Upper lobe of left lung (tissue), 6 donors: Measurements from ENCODE around the gene SYNPO2. TPM values are rescaled to one million over a fixed set of nuclear protein-coding genes. Genes with fewer than 3 reads are reported as not detected.
"Not testable (repeated sequence)": the region's sequence is repeated elsewhere in the genome, so short reads cannot be mapped to it uniquely, and the experiment has no call there.

Experiments used
- ATAC-seq, 2 donors: fragments of 200-7000 bp; cut with Tn5 transposase; one replicate each; pipeline ENCODE4 v1.9.1; 2022; ENCODE audit warnings: mild to moderate bottlenecking in 2 of 2, moderate library complexity in 2 of 2; ENCODE audit not compliant: low FRiP score in 2 of 2
- DNase-seq, 2 donors: peaks; one replicate each; pipeline ENCODE4 v3.0.0-alpha.2; 2019 to 2020
- H3K27ac ChIP-seq, 4 donors: fragments of 200-600 bp; sonication (generic); one replicate each; pipeline ENCODE4 v1.5.1; 2016 to 2019
- H3K27me3 ChIP-seq, 4 donors: fragments of 200-600 bp; sonication (generic); one replicate each; pipeline ENCODE4 v1.5.1; 2017 to 2019
- H3K36me3 ChIP-seq, 4 donors: fragments of 200-600 bp; sonication (generic); one replicate each; pipeline ENCODE4 v1.5.1; 2016 to 2019
- H3K4me1 ChIP-seq, 4 donors: fragments of 200-600 bp; sonication (generic); one replicate each; pipeline ENCODE4 v1.5.1; 2018 to 2019
- H3K4me3 ChIP-seq, 4 donors: fragments of 200-600 bp; sonication (generic); one replicate each; pipeline ENCODE4 v1.5.1; 2017 to 2019; ENCODE audit warnings: mild to moderate bottlenecking in 2 of 4, moderate library complexity in 1 of 4
- H3K9me3 ChIP-seq, 4 donors: fragments of 200-600 bp; sonication (generic); one replicate each; pipeline ENCODE4 v1.5.1; 2018 to 2019
- EP300 ChIP-seq, 4 donors: sonication (generic); formaldehyde crosslinking; IDR thresholded peaks; one replicate each; pipeline ENCODE4 v1.5.1; 2017; ENCODE audit warnings: antibody characterized with exemption in 4 of 4, control low read depth in 2 of 4
- POLR2A ChIP-seq, 4 donors: fragments of 450-650 bp; IDR thresholded peaks; one replicate each; pipeline ENCODE4 v1.5.1; 2016 to 2017; ENCODE audit warnings: antibody characterized with exemption in 4 of 4, mild to moderate bottlenecking in 2 of 4
- POLR2AphosphoS5 ChIP-seq, 2 donors: sonication (generic); formaldehyde crosslinking; IDR thresholded peaks; one replicate each; pipeline ENCODE4 v1.5.1; 2017; ENCODE audit warnings: antibody characterized with exemption in 2 of 2
- WGBS, 2 donors: methylation state at CpG; one replicate each; pipeline ENCODE4 v1.1.5; 2017 to 2018; 5-methylcytosine and 5-hydroxymethylcytosine counted together
- total RNA-seq, 6 donors: library from RNA; depleted of rRNA in 4 of 6; stranded (reverse); fragments of >200 nt in 4 of 6; gene quantifications; one replicate each; pipeline versions ENCODE4 v1.1.0 to v1.2.1, GENCODE V29; 2016 to 2021
- TF ChIP-seq, protein P1 (sequence below), 6 experiments: fragments of 450-650 bp in 4 of 6; fragments of 200-600 bp in 2 of 6; sonication (generic) in 2 of 6; IDR thresholded peaks; one replicate each; pipeline ENCODE4 v1.5.1; 2016 to 2019; ENCODE audit warnings: antibody characterized with exemption in 6 of 6
- donor health status: DM: no; HTN: no; CAD: no; lungs with moderate emphysema.
- donor health status: DM: no; HTN: yes; CAD: no; lungs with severe emphysema.

SYNPO2 gene
- total RNA-seq, 6 donors from 2014 or later: 7.9 to 56.3 (median 17.0) TPM

DNA sequence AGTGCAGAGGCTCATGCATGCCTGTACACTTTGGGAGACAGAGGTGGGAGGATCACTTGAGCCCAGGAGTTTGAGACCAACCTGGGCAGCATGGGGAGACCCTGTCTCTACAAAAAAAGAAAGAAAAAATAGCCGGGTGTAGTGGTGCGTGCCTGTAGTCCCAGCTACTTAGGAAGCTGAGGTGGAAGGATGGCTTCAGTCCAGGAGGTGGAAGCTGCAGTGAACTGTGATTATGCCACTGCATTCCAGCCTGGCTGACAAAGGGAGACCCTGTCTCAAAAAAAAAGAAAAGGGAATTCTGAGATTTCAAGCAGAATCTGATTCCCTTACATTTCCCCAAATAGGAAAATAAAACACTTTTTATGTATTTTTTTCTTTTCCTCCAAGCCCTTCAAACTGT lies 83.5 kb downstream of the SYNPO2 start:
- 58 to 60% methylated on average over 2 of the region's 2 CpGs for WGBS, 2 donors
- Histone ChIP-seq H3K36me3 (no peaks in the 10 kb centered on the region), H3K27me3 (no peaks in the 10 kb centered on the region), H3K4me1 (peaks cover 19 to 22% (median 21%) of the 10 kb centered on the region in 4 donors), H3K27ac (peak overlapping the region in 1 of 4 donors; percentile 2), H3K9me3 (no peaks in the 10 kb centered on the region), H3K4me3 (no peak overlapping the region)
- no peak for DNase-seq
- no peak for ATAC-seq
- TF ChIP-seq EP300 (IDR thresholded peaks at IDR 0.05): no peak
- TF ChIP-seq POLR2AphosphoS5 (IDR thresholded peaks at IDR 0.05): no peak
- no peak for TF ChIP-seq POLR2A (IDR thresholded peaks at IDR 0.05)
- TF ChIP-seq, protein P1, sequence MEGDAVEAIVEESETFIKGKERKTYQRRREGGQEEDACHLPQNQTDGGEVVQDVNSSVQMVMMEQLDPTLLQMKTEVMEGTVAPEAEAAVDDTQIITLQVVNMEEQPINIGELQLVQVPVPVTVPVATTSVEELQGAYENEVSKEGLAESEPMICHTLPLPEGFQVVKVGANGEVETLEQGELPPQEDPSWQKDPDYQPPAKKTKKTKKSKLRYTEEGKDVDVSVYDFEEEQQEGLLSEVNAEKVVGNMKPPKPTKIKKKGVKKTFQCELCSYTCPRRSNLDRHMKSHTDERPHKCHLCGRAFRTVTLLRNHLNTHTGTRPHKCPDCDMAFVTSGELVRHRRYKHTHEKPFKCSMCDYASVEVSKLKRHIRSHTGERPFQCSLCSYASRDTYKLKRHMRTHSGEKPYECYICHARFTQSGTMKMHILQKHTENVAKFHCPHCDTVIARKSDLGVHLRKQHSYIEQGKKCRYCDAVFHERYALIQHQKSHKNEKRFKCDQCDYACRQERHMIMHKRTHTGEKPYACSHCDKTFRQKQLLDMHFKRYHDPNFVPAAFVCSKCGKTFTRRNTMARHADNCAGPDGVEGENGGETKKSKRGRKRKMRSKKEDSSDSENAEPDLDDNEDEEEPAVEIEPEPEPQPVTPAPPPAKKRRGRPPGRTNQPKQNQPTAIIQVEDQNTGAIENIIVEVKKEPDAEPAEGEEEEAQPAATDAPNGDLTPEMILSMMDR (IDR thresholded peaks at IDR 0.05): no peak

- Histone ChIP-seq H3K36me3 (no peaks in the 10 kb centered on the region), H3K4me1 (peaks cover 8 to 14% (median 12%) of the 10 kb centered on the region in 4 donors), H3K4me3 (no peak overlapping the region), H3K27me3 (no peaks in the 10 kb centered on the region), H3K27ac (no peak overlapping the region), H3K9me3 (no peaks in the 10 kb centered on the region)
- 39 to 53% methylated on average over 6 of the region's 6 CpGs for WGBS, 2 donors
- no peak for ATAC-seq
- TF ChIP-seq POLR2AphosphoS5 (IDR thresholded peaks at IDR 0.05) (no peak), EP300 (IDR thresholded peaks at IDR 0.05) (no peak), POLR2A (IDR thresholded peaks at IDR 0.05) (no peak)
- TF ChIP-seq, protein P1 (IDR thresholded peaks at IDR 0.05): no peak
- no peak for DNase-seq
Observed at GRCh38 chr4:118973295-118973694, 84.6 kb downstream of the SYNPO2 start.

DNA sequence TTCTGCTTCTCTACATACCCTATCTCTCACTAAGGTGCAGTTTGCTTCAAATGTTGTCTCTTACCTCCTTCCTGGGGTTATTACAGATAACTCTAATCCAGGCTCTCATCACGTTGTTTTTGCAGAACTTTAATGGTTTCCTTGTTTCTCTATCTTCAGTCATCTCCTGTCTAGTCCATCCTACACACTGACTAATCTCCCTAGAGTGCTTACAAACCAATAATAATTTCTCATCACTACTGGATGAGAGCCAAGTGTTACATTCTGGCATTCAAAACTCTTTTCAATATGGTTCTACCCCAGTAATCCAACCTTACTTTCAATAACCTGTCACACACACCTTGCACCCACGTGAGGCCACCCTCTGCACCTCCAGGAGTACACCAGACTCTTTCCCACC lies 86.1 kb downstream of the SYNPO2 start:
- Histone ChIP-seq H3K4me3 (no peak overlapping the region), H3K36me3 (no peaks in the 10 kb centered on the region), H3K9me3 (no peaks in the 10 kb centered on the region), H3K4me1 (peaks cover 0 to 5% (median 0%) of the 10 kb centered on the region in 4 donors), H3K27me3 (no peaks in the 10 kb centered on the region), H3K27ac (no peak overlapping the region)
- TF ChIP-seq, protein P1 (IDR thresholded peaks at IDR 0.05): no peak
- TF ChIP-seq EP300 (IDR thresholded peaks at IDR 0.05): no peak
- TF ChIP-seq POLR2AphosphoS5 (IDR thresholded peaks at IDR 0.05): no peak
- TF ChIP-seq POLR2A (IDR thresholded peaks at IDR 0.05): no peak
- ATAC-seq: no peak
- 66 to 80% methylated on average over 2 of the region's 2 CpGs for WGBS, 2 donors
- DNase-seq: no peak

GRCh38 chr4:118975449-118976192 lies 87.0 kb downstream of the SYNPO2 start:
- 90 to 93% methylated on average over 7 of the region's 7 CpGs for WGBS, 2 donors
- H3K27ac ChIP-seq: no peak overlapping the region
- ATAC-seq: no peak

GRCh38 chr4:118976193-118976560 lies 87.5 kb downstream of the SYNPO2 start:
- not testable (repeated sequence) for H3K36me3 ChIP-seq, H3K27ac ChIP-seq, H3K4me1 ChIP-seq, DNase-seq, H3K27me3 ChIP-seq, H3K9me3 ChIP-seq, H3K4me3 ChIP-seq, ATAC-seq
- WGBS, 2 donors: 95 to 100% methylated on average over 10 to 12 of the region's 12 CpGs

More at GRCh38 chr4:118975449-118976192, 87.0 kb downstream of the SYNPO2 start:
- no peak for DNase-seq
- Histone ChIP-seq H3K27me3 (no peaks in the 10 kb centered on the region), H3K9me3 (no peaks in the 10 kb centered on the region), H3K36me3 (no peaks in the 10 kb centered on the region), H3K4me3 (no peak overlapping the region), H3K4me1 (peaks cover 0 to 5% (median 0%) of the 10 kb centered on the region in 4 donors)
- TF ChIP-seq EP300 (IDR thresholded peaks at IDR 0.05) (no peak), POLR2AphosphoS5 (IDR thresholded peaks at IDR 0.05) (no peak), POLR2A (IDR thresholded peaks at IDR 0.05) (no peak)
- TF ChIP-seq, protein P1 (IDR thresholded peaks at IDR 0.05): no peak

- not testable (repeated sequence) for H3K36me3 ChIP-seq, ATAC-seq, H3K9me3 ChIP-seq, H3K27me3 ChIP-seq, H3K4me3 ChIP-seq, H3K27ac ChIP-seq
- WGBS, 2 donors: 85 to 100% methylated on average over 8 to 13 of the region's 24 CpGs
- peak in 1 of 2 donors; percentile 68 for DNase-seq
- peaks cover 0 to 10% (median 2%) of the 10 kb centered on the region in 4 donors for H3K4me1 ChIP-seq
Observed at GRCh38 chr4:118977100-118977499, 88.4 kb downstream of the SYNPO2 start.
